ENCODE data around the gene GFI1B. TPM values are rescaled to one million over a fixed set of nuclear protein-coding genes. Genes with fewer than 3 reads are reported as not detected.

GFI1B gene
- total and polyA plus RNA-seq, 2 donors (not counting 1 experiment from before 2014, with no cell fraction given): under 0.01 to 0.06 TPM

DNA sequence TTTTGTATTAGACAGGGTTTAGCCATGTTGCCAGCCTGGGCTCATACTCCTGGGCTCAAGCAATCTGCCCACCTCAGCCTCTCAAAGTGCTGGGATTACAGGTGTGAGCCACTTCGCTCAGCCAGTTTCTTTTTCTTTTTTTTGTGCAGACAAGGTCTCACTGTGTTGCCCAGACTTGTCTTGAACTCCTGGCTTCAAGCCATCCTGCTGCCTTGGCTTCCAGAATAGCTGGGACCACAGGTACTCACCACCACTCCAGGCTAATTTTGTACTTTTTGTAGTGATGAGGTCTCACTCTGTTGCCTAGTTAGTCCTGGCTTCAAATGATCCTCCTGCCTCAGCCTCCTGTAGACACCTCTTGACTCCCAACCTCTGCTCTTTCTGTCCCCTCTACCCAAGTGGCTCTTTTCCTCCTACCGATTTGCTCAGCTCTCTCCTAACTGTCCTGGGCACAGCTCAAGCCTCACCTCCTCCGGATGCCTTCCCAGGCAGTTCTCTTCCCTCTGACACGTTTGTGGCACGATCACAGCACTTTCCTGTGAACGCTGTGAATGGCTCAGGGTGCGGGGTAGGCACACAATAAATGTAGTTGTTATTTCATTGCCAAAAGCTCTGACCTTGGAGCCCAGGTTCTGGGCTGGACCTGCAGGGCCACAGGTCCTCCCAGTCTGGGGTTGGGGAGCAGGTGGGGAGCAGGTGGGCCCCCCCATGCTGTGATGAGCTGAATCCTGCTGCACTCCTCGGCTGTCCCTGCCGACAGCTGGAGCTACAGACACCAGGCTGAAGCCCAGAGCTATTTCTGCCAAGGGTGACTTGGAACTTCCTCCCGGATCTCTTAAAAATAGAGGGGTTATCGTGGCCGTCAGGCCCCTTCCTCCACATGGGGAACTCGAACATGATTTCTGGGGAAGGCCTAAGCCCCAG is 23.9 kb downstream of the GFI1B start:
- Histone ChIP-seq H3K27ac (ENCODE audit: insufficient read depth, low read length) (no peak overlapping the region), H3K9me3 (ENCODE audit: control insufficient read depth, insufficient read depth, low read depth, low read length) (no peaks in the 10 kb centered on the region), H3K27me3 (ENCODE audit: control insufficient read depth, insufficient read depth, low read length) (peaks cover 15% of the 10 kb centered on the region), H2AFZ (ENCODE audit: low read length) (no peak overlapping the region), H3K36me3 (ENCODE audit: control insufficient read depth, insufficient read depth, low read length) (no peaks in the 10 kb centered on the region), H3K79me2 (ENCODE audit: control insufficient read depth, insufficient read depth, low read length) (no peaks in the 10 kb centered on the region), H4K20me1 (ENCODE audit: control insufficient read depth, extremely low read depth, insufficient read depth, low read length) (no peaks in the 10 kb centered on the region), H3K4me1 (ENCODE audit: control insufficient read depth, extremely low read depth, insufficient read depth, low read length) (no peaks in the 10 kb centered on the region), H3K4me2 (ENCODE audit: extremely low read depth, insufficient read depth, low read length) (no peak overlapping the region), H3K4me3 (replicated peaks in 1 of 4; ENCODE audit: control extremely low read depth in 1 of 4, insufficient read depth in 1 of 4, low read depth in 3 of 4, low read length in 4 of 4) (no peak overlapping the region), H3K9ac (ENCODE audit: insufficient read depth, low read length) (no peak overlapping the region)
- peak; percentile 14 for TF ChIP-seq EZH2 (IDR thresholded peaks at IDR 0.05; ENCODE audit: low read length, missing control alignments)
- TF ChIP-seq, protein P1, sequence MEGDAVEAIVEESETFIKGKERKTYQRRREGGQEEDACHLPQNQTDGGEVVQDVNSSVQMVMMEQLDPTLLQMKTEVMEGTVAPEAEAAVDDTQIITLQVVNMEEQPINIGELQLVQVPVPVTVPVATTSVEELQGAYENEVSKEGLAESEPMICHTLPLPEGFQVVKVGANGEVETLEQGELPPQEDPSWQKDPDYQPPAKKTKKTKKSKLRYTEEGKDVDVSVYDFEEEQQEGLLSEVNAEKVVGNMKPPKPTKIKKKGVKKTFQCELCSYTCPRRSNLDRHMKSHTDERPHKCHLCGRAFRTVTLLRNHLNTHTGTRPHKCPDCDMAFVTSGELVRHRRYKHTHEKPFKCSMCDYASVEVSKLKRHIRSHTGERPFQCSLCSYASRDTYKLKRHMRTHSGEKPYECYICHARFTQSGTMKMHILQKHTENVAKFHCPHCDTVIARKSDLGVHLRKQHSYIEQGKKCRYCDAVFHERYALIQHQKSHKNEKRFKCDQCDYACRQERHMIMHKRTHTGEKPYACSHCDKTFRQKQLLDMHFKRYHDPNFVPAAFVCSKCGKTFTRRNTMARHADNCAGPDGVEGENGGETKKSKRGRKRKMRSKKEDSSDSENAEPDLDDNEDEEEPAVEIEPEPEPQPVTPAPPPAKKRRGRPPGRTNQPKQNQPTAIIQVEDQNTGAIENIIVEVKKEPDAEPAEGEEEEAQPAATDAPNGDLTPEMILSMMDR (conservative IDR thresholded peaks at IDR 0.05 in 1 of 2, IDR thresholded peaks at IDR 0.05 in 1 of 2; ENCODE audit: low read depth in 1 of 2, low read length in 2 of 2): no peak
- no peak for DNase-seq (ENCODE audit: low read depth in 2 of 2)

GRCh38 chr9:133003071-133003461 is 24.6 kb downstream of the GFI1B start:
- no peak overlapping the region for H3K4me2 ChIP-seq (ENCODE audit: extremely low read depth, insufficient read depth, low read length)
- H4K20me1 ChIP-seq (ENCODE audit: control insufficient read depth, extremely low read depth, insufficient read depth, low read length): no peaks in the 10 kb centered on the region
- H3K9ac ChIP-seq (ENCODE audit: insufficient read depth, low read length): no peak overlapping the region
- no peak overlapping the region for H3K4me3 ChIP-seq (replicated peaks in 1 of 4; ENCODE audit: control extremely low read depth in 1 of 4, insufficient read depth in 1 of 4, low read depth in 3 of 4, low read length in 4 of 4)
- TF ChIP-seq EZH2 (IDR thresholded peaks at IDR 0.05; ENCODE audit: low read length, missing control alignments): no peak
- TF ChIP-seq, protein P1 (conservative IDR thresholded peaks at IDR 0.05 in 1 of 2, IDR thresholded peaks at IDR 0.05 in 1 of 2; ENCODE audit: low read depth in 1 of 2, low read length in 2 of 2): no peak
- H2AFZ ChIP-seq (ENCODE audit: low read length): no peak overlapping the region
- H3K27me3 ChIP-seq (ENCODE audit: control insufficient read depth, insufficient read depth, low read length): peaks cover 15% of the 10 kb centered on the region
- no peaks in the 10 kb centered on the region for H3K79me2 ChIP-seq (ENCODE audit: control insufficient read depth, insufficient read depth, low read length)
- no peaks in the 10 kb centered on the region for H3K36me3 ChIP-seq (ENCODE audit: control insufficient read depth, insufficient read depth, low read length)
- no peak overlapping the region for H3K27ac ChIP-seq (ENCODE audit: insufficient read depth, low read length)
- no peaks in the 10 kb centered on the region for H3K4me1 ChIP-seq (ENCODE audit: control insufficient read depth, extremely low read depth, insufficient read depth, low read length)
- no peak for DNase-seq (ENCODE audit: low read depth in 2 of 2)
- no peaks in the 10 kb centered on the region for H3K9me3 ChIP-seq (ENCODE audit: control insufficient read depth, insufficient read depth, low read depth, low read length)

- no peaks in the 10 kb centered on the region for H4K20me1 ChIP-seq (ENCODE audit: control insufficient read depth, extremely low read depth, insufficient read depth, low read length)
- H3K9me3 ChIP-seq (ENCODE audit: control insufficient read depth, insufficient read depth, low read depth, low read length): no peaks in the 10 kb centered on the region
- H3K27ac ChIP-seq (ENCODE audit: insufficient read depth, low read length): no peak overlapping the region
- H2AFZ ChIP-seq (ENCODE audit: low read length): no peak overlapping the region
- no peaks in the 10 kb centered on the region for H3K79me2 ChIP-seq (ENCODE audit: control insufficient read depth, insufficient read depth, low read length)
- H3K4me3 ChIP-seq (replicated peaks in 1 of 4; ENCODE audit: control extremely low read depth in 1 of 4, insufficient read depth in 1 of 4, low read depth in 3 of 4, low read length in 4 of 4): no peak overlapping the region
- TF ChIP-seq, protein P1 (conservative IDR thresholded peaks at IDR 0.05 in 1 of 2, IDR thresholded peaks at IDR 0.05 in 1 of 2; ENCODE audit: low read depth in 1 of 2, low read length in 2 of 2): no peak
- TF ChIP-seq EZH2 (IDR thresholded peaks at IDR 0.05; ENCODE audit: low read length, missing control alignments): no peak
- H3K36me3 ChIP-seq (ENCODE audit: control insufficient read depth, insufficient read depth, low read length): no peaks in the 10 kb centered on the region
- H3K4me2 ChIP-seq (ENCODE audit: extremely low read depth, insufficient read depth, low read length): no peak overlapping the region
- H3K9ac ChIP-seq (ENCODE audit: insufficient read depth, low read length): no peak overlapping the region
- H3K27me3 ChIP-seq (ENCODE audit: control insufficient read depth, insufficient read depth, low read length): peaks cover 15% of the 10 kb centered on the region
- DNase-seq (ENCODE audit: low read depth in 2 of 2): no peak
- no peaks in the 10 kb centered on the region for H3K4me1 ChIP-seq (ENCODE audit: control insufficient read depth, extremely low read depth, insufficient read depth, low read length)
These were observed 25.2 kb downstream of the GFI1B start for GRCh38 chr9:133003671-133004090.

Measured in fibroblast of lung (primary cell).